Activated CD4-positive, CD25-positive, alpha-beta regulatory T cell (primary cell): ENCODE results near the gene LARP1B.
"Not testable (repeated sequence)": the region's sequence is repeated elsewhere in the genome, so short reads cannot be mapped to it uniquely, and the experiment has no call there.

ENCODE experiments used
- DNase-seq, 4 experiments: peaks; one replicate each; lab custom pipeline; 2025; lab: John Stamatoyannopoulos, UW

Gene LARP1B

DNA sequence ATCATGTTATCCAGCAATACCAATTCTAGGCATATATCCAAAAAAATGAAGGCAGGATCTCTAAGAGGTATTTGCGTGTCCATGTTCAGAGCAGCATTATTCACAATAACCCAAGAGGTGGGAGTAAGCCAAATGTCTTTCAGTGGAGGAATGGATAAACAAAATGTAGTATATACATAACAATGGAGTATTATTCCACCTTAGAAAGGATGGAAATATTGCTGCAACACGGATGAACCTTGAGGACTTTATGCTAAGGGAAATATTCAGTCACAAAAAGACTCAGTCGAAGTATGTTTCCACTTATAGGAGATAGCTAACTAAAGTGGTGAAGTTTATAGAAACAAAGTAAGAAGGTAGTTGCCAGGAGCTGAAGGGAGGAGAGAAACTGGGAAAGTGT is 74.3 kb downstream of the LARP1B start:
- DNase-seq, result no peak

DNA sequence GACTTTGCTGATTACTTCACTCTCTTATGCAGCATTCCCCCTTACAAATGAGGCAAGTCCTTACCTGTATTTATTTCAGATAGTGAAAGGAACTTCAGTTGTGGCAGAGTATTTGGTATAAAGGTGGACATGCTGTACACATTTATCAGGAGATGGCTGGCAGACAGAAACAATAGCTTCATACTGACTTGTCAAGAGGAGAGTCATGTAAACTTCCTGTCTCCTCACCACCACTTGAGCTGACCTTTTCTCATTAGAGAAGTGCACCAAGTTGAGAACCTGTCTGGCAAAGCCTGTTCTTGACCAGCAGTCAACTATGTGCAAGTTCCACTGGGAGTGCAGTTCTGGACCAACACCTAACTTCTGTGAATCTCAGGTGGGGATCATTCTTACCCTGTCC is 80.8 kb downstream of the LARP1B start:
- no peak for DNase-seq

- no peak for DNase-seq
Observed at GRCh38 chr4:128145727-128146126, 84.6 kb downstream of the LARP1B start.

- DNase-seq, result no peak
Observed at GRCh38 chr4:128153800-128154199, 92.7 kb downstream of the LARP1B start.

- no peak for DNase-seq
Observed at GRCh38 chr4:128155231-128155855, 94.2 kb downstream of the LARP1B start.

- no peak for DNase-seq
Observed at GRCh38 chr4:128155874-128156456, 94.9 kb downstream of the LARP1B start.

- DNase-seq, result not testable (repeated sequence)
Observed at GRCh38 chr4:128156472-128156871, 95.4 kb downstream of the LARP1B start.

GRCh38 chr4:128158894-128159293 is 97.8 kb downstream of the LARP1B start:
- DNase-seq, result no peak

GRCh38 chr4:128159967-128160366 is 98.9 kb downstream of the LARP1B start:
- DNase-seq, result no peak

- no peak for DNase-seq
Observed at GRCh38 chr4:128161138-128161537, 100.0 kb downstream of the LARP1B start.

DNA sequence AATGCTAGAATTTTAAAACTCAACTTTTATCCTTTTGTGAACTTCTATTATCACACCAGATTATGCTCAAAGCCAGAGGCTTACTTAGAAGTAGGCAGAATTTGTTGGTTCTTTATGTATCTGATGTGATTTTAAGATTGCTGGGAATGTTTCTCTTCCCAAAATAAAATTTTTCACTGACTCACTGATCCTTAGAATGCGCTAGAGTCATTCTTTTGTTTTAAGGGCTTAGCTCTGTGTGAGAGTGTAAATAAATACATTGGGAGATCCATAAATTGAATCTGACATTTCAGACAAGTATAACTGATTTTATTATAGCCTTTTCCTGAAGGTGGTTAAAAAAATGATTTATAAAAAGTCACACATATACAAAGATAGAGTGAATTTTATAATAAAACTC is 101.3 kb downstream of the LARP1B start:
- no peak for DNase-seq

DNA sequence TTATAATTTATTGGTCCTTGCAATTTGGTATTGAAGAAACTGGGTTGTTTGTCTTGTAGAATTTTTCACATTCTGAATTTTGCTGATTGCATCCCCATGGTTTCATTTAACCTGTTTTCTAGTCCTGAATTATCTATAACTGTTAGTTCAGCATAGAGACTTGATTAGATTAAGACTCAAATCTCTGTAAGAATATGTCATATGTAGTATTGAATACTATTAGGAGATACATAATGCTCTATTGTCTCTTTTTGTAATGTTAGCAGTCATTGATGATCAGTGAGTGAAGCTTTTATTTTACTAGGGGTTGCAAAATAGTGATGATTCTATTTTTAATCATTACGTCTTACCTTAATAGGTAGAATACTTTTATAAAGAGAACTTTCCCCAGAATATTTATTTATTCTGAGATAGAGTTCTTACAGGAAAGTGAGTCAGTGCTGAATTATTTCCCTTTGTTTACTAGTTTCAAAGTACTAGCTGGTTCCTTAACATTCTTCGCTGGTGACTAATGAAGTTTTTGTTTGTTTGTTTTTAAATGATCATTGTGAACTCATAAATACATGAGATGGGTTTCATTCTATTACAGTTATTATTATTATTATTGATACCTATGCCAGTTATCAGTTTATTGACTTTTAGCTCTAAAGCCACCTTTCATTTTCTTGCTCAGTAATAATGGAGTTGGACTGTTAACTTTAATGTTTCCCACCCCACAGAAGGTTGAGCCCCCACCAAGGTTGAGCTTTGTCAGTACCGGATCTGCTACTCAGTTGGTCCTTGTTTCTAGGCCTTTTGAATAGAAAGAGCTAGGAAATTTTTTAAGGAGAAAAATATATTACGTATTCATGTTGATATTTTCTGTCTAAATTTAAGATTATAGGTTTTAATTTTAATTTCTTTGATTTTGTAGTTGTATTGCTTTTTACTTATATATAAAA is 102.3 kb downstream of the LARP1B start:
- no peak for DNase-seq

GRCh38 chr4:128166982-128167381 is 105.9 kb downstream of the LARP1B start:
- DNase-seq, result no peak

DNA sequence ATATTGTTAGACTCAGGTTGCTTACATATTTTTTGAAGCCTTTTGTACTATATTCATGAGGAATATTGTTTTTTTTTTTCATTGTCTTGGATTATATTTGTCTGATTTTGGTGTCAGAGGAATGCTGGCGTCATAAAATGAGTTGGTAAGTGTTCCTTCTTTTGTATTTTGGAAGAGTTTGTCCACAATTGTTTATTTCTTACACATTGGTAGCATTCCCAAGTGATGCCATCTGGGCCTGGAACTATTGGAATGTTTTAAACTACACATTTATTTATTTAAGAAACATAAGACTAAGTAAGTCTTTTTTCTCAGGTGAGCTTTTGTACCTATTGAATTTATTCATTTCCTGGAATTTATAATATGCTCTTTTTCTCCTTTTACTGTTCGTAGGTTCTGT is 107.6 kb downstream of the LARP1B start:
- no peak for DNase-seq

- DNase-seq, result no peak
Observed at GRCh38 chr4:128169245-128169644, 108.1 kb downstream of the LARP1B start.

GRCh38 chr4:128176643-128177042 is 115.5 kb downstream of the LARP1B start:
- DNase-seq, result no peak

DNA sequence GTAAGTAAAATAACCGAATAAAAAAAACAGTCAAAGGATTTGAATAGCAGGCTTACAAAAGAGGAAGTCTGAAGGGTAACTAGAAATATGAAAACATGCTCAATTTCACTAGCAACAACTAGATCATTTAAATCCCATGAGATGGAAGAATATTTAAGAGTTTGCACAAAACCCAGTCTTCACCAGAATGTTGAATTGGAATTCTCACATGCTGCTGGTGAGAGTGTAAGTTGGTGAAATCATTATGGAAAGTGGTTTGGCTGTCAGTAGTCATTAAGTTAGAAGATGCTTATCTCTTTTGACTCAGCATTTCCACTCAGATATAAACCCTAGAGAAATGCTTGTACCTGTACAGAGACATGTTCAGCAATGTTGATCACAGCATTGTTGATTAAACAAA is 116.4 kb downstream of the LARP1B start:
- no peak for DNase-seq

DNA sequence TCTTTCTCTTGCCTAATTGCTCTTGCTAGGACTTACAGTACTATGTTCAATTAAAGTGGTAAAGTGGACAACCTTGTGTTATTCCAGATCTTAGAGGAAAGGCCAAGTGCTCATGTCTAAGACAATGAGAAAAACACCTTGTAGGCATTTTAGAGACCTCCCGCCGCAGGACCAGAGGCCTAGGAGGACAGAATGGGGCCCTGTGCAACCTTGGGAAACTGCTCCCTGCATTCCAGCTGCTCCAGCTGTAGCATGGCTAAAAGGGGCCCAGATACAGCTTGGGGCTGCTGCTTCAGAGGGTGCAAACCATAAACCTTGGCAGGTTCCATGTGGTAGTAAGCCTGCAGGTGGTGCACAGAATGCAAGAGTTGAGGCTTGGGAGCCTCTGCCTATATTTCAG is 125.5 kb downstream of the LARP1B start:
- DNase-seq, result no peak

- peak; percentile 11 to 37 (median 26) for DNase-seq
Observed at GRCh38 chr4:128191115-128191781, 130.1 kb downstream of the LARP1B start.

DNA sequence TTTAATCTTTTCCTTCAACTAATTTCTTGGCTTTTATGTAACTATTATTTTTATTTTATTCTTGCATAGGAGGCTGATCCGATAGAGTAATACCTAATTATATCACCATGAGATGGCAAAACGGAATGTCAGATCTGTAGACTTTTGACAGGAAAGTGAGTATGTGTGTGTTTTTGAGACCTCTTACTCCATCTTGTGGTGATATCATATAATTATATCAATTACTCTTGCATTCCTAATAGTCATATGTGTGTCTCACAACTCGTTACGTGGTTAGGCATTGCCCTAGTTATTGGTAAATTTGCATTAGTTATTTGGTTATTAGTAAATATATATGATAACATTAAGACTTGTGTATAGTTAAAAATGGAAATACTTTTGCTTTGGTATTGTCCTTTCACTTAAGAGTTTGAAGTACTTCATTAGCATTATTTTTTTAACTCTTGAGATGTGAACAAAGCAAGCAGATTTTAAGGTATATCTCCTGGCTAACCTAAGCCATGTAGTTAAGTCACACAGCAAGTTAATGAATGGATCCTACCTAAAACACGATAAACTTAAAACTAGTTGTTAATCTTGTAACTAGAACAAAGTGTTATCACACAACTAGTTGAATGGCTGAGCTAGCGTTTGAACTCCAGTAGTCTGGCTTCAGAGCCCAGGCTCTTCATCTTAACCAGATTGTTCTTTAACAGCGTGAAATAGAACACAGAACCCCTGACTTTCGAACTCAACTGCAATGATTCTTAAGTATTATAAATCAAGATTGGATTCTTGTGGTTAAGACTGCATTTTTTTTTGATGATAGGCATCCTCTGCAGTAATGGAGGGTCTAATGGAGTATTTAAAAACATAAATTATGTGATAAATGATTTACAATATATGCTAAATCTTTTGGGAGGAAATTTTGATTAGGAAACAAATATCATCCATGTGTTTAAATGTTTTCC is 159.4 kb downstream of the LARP1B start:
- no peak for DNase-seq

- no peak for DNase-seq
Observed at GRCh38 chr4:128221586-128221985, 160.5 kb downstream of the LARP1B start.
